HepG2 (cell line): Measurements from ENCODE around the gene CXXC5. TPM values are rescaled to one million over a fixed set of nuclear protein-coding genes. Genes with fewer than 3 reads are reported as not detected.

Experiments
- ATF7-NPFF ChIP-seq: sonication (generic); formaldehyde crosslinking; IDR thresholded peaks from 2 replicates; pipeline ENCODE4 v1.8.1; 2023; ENCODE audit warnings: mild to moderate bottlenecking, low read depth, missing genetic modification reagents, moderate library complexity
- BCL6 ChIP-seq: IDR thresholded peaks from 2 replicates; pipeline ENCODE4 v1.6.1; 2016; ENCODE audit warnings: missing genetic modification reagents, missing compliant biosample characterization
- E2F2 ChIP-seq: sonication (generic); formaldehyde crosslinking; IDR thresholded peaks from 2 replicates; pipeline ENCODE4 v1.4.0; 2020; ENCODE audit warnings: missing genetic modification reagents, borderline replicate concordance
- ERF ChIP-seq: IDR thresholded peaks from 2 replicates; pipeline ENCODE4 v1.6.1; 2018; ENCODE audit warnings: missing biosample characterization, missing genetic modification reagents
- FOXP1 ChIP-seq, 2 experiments: fragments of 450-650 bp in 1 of 2; IDR thresholded peaks; 2 replicates each; pipeline ENCODE4 v1.6.1; 2017 to 2018; ENCODE audit warnings: antibody characterized with exemption in 1 of 2
- HDAC1 ChIP-seq: sonication (generic); formaldehyde crosslinking; IDR thresholded peaks from 2 replicates; pipeline ENCODE4 v1.5.1; 2020; ENCODE audit warnings: mild to moderate bottlenecking, missing genetic modification reagents
- HMG20A ChIP-seq: IDR thresholded peaks from 2 replicates; pipeline ENCODE4 v1.6.1; 2016; ENCODE audit warnings: borderline replicate concordance
- IKZF4 ChIP-seq: sonication (generic); formaldehyde crosslinking; IDR thresholded peaks from 2 replicates; pipeline ENCODE4 v1.5.1; 2020; ENCODE audit warnings: borderline replicate concordance, mild to moderate bottlenecking, low read depth, missing genetic modification reagents; ENCODE audit errors: not compliant biosample characterization
- KAT8 ChIP-seq: IDR thresholded peaks from 2 replicates; pipeline ENCODE4 v1.6.1; 2016; ENCODE audit warnings: missing genetic modification reagents, missing compliant biosample characterization
- LRRFIP1 ChIP-seq: sonication (generic); formaldehyde crosslinking; conservative IDR thresholded peaks from 2 replicates; pipeline ENCODE4 v1.4.0; 2020; ENCODE audit warnings: missing genetic modification reagents
- MEIS1 ChIP-seq: sonication (generic); formaldehyde crosslinking; IDR thresholded peaks from 2 replicates; pipeline ENCODE4 v1.9.0; 2021; ENCODE audit warnings: mild to moderate bottlenecking, missing genetic modification reagents, moderate library complexity, borderline replicate concordance
- MLX ChIP-seq: IDR thresholded peaks from 2 replicates; pipeline ENCODE4 v1.6.1; 2016
- RFXAP ChIP-seq: sonication (generic); formaldehyde crosslinking; IDR thresholded peaks from 2 replicates; pipeline ENCODE4 v1.4.0; 2020; ENCODE audit warnings: missing genetic modification reagents, borderline replicate concordance
- SAP130 ChIP-seq: IDR thresholded peaks from 2 replicates; pipeline ENCODE4 v1.6.1; 2016; ENCODE audit warnings: low read depth
- TFE3 ChIP-seq: IDR thresholded peaks from 2 replicates; pipeline ENCODE4 v1.6.1; 2016
- ZFY ChIP-seq: sonication (generic); formaldehyde crosslinking; IDR thresholded peaks from 2 replicates; pipeline ENCODE4 v1.4.0; 2020; ENCODE audit warnings: missing genetic modification reagents
- ZNF18 ChIP-seq: sonication (generic); formaldehyde crosslinking; IDR thresholded peaks from 2 replicates; pipeline ENCODE4 v1.8.0; 2022; ENCODE audit warnings: mild to moderate bottlenecking, missing genetic modification reagents; ENCODE audit not compliant: insufficient replicate concordance
- ZNF232 ChIP-seq: sonication (generic); formaldehyde crosslinking; IDR thresholded peaks from 2 replicates; pipeline ENCODE4 v1.4.0; 2020; ENCODE audit warnings: missing genetic modification reagents, borderline replicate concordance
- ZNF292 ChIP-seq: sonication (generic); formaldehyde crosslinking; IDR thresholded peaks from 2 replicates; pipeline ENCODE4 v1.8.1; 2022; ENCODE audit warnings: mild to moderate bottlenecking, low read depth, missing genetic modification reagents, borderline replicate concordance
- ZNF557 ChIP-seq: sonication (generic); formaldehyde crosslinking; IDR thresholded peaks from 2 replicates; pipeline ENCODE4 v1.4.0; 2020; ENCODE audit warnings: missing genetic modification reagents
- ZNF703 ChIP-seq: sonication (generic); formaldehyde crosslinking; IDR thresholded peaks from 2 replicates; pipeline ENCODE4 v1.5.1; 2020; ENCODE audit warnings: missing genetic modification reagents, mild to moderate bottlenecking, moderate library complexity, borderline replicate concordance
- ZNF788 ChIP-seq: sonication (generic); formaldehyde crosslinking; IDR thresholded peaks from 2 replicates; pipeline ENCODE4 v1.5.0; 2020; ENCODE audit warnings: mild to moderate bottlenecking, missing genetic modification reagents, borderline replicate concordance
- polyA plus RNA-seq, 8 experiments: library from polyadenylated mRNA; depleted of rRNA in 3 of 8; stranded (reverse) in 7 of 8; unstranded in 1 of 8; fragments of >200 nt; fragmentation: Illumina TruSeq in 4 of 8; extraction: Trizol in 4 of 8; gene quantifications; 2 replicates each; pipeline versions ENCODE4 v1.2.1 to v1.2.3, GENCODE V29; 2011 to 2016; ENCODE audit warnings: low read depth in 4 of 8, missing spikeins in 1 of 8, mixed read lengths in 1 of 8; ENCODE audit not compliant: insufficient read depth in 1 of 8
- total RNA-seq, 5 experiments: library from RNA; depleted of rRNA; stranded (reverse); fragments of >200 nt; fragmentation: Illumina TruSeq; extraction: Trizol; gene quantifications; 2 replicates each; pipeline ENCODE4 v1.2.3, GENCODE V29; 2016; ENCODE audit warnings: low read depth in 1 of 5

Gene CXXC5
- total and polyA plus RNA-seq, 2 of the 13 experiments (the other 11 are each of a cell fraction or from before 2014, with no cell fraction given), result 32.3 to 33.0 TPM

- no peak for TF ChIP-seq FOXP1 (IDR thresholded peaks at IDR 0.05)
- TF ChIP-seq FOXP1 (CRISPR knock-in tag; IDR thresholded peaks at IDR 0.05), result no peak
- peak; percentile 23; the same call in 1 of the 2 replicates for TF ChIP-seq ZFY (CRISPR knock-in tag)
- TF ChIP-seq KAT8 (CRISPR knock-in tag), result peak; percentile 24; the same call in 1 of the 2 replicates
- no peak for TF ChIP-seq IKZF4
- no peak for TF ChIP-seq MLX (CRISPR knock-in tag)
- TF ChIP-seq ZNF18 (CRISPR knock-in tag), result no peak
- TF ChIP-seq SAP130 (CRISPR knock-in tag), result peak; percentile 61
- peak; percentile 28; the same call in 1 of the 2 replicates for TF ChIP-seq HDAC1
- no peak for TF ChIP-seq LRRFIP1 (CRISPR knock-in tag)
- no peak for TF ChIP-seq E2F2
- no peak for TF ChIP-seq HMG20A (CRISPR knock-in tag)
- peak; percentile 71 for TF ChIP-seq ERF (CRISPR knock-in tag)
- 0 out of 2 replicates have a peak, but pooled peaks have one; percentile 31 for TF ChIP-seq ZNF557 (CRISPR knock-in tag)
- no peak; the same call in 1 of the 2 replicates for TF ChIP-seq ZNF232 (CRISPR knock-in tag)
- peak; percentile 50; the same call in 1 of the 2 replicates for TF ChIP-seq ZNF788
- TF ChIP-seq ATF7-NPFF (CRISPR knock-in tag), result no peak
- TF ChIP-seq RFXAP (CRISPR knock-in tag), result 0 out of 2 replicates have a peak, but pooled peaks have one; percentile 41
- TF ChIP-seq MEIS1 (CRISPR knock-in tag), result 0 out of 2 replicates have a peak, but pooled peaks have one; percentile 14
- TF ChIP-seq BCL6 (CRISPR knock-in tag), result no peak
- TF ChIP-seq TFE3 (CRISPR knock-in tag), result no peak
- no peak for TF ChIP-seq ZNF292 (CRISPR knock-in tag)
- TF ChIP-seq ZNF703 (CRISPR knock-in tag), result no peak
Observed at GRCh38 chr5:139633295-139634027, 14.7 kb upstream of the CXXC5 start (continued).
